HG02938 (cell line): ENCODE measurements around the gene PTCSC3.
"Not testable (repeated sequence)": the region's sequence is repeated elsewhere in the genome, so short reads cannot be mapped to it uniquely, and the experiment has no call there.

Experiments
- ATAC-seq: cut with Tn5 transposase; IDR thresholded peaks from one replicate; pipeline ENCODE4 v1.9.1; 2021; ENCODE audit warnings: mild to moderate bottlenecking, moderate library complexity; ENCODE audit not compliant: unreplicated experiment

PTCSC3 gene

GRCh38 chr14:36174767-36175424 is 1.6 kb downstream of the PTCSC3 start:
- no peak for ATAC-seq

- ATAC-seq = no peak
These were observed 3.4 kb downstream of the PTCSC3 start for GRCh38 chr14:36173161-36173560.

- ATAC-seq = no peak
These were observed 4.9 kb downstream of the PTCSC3 start for GRCh38 chr14:36171607-36172006.

GRCh38 chr14:36167431-36167830 is 9.1 kb downstream of the PTCSC3 start:
- no peak for ATAC-seq

GRCh38 chr14:36163451-36163850 is 13.1 kb downstream of the PTCSC3 start:
- no peak for ATAC-seq

GRCh38 chr14:36162267-36162666 is 14.3 kb downstream of the PTCSC3 start:
- no peak for ATAC-seq

GRCh38 chr14:36161776-36162175 is 14.7 kb downstream of the PTCSC3 start:
- no peak for ATAC-seq

- no peak for ATAC-seq
These were observed 25.2 kb downstream of the PTCSC3 start for GRCh38 chr14:36151335-36151734.

GRCh38 chr14:36134038-36134437 is 42.5 kb downstream of the PTCSC3 start:
- ATAC-seq = no peak

GRCh38 chr14:36132826-36133225 is 43.7 kb downstream of the PTCSC3 start:
- no peak for ATAC-seq

- ATAC-seq = no peak
These were observed 46.3 kb downstream of the PTCSC3 start for GRCh38 chr14:36130186-36130585.

- ATAC-seq = no peak
These were observed 47.3 kb downstream of the PTCSC3 start for GRCh38 chr14:36129181-36129580.

- no peak for ATAC-seq
These were observed 63.2 kb downstream of the PTCSC3 start for GRCh38 chr14:36113341-36113740.

GRCh38 chr14:36111822-36112583 is 64.5 kb downstream of the PTCSC3 start:
- no peak for ATAC-seq

GRCh38 chr14:36105401-36105800 is 71.1 kb downstream of the PTCSC3 start:
- no peak for ATAC-seq

GRCh38 chr14:36104258-36104657 is 72.3 kb downstream of the PTCSC3 start:
- not testable (repeated sequence) for ATAC-seq

GRCh38 chr14:36099619-36100018 is 76.9 kb downstream of the PTCSC3 start:
- ATAC-seq = no peak

GRCh38 chr14:36097356-36097755 is 79.2 kb downstream of the PTCSC3 start:
- no peak for ATAC-seq

- ATAC-seq = no peak
These were observed 80.4 kb downstream of the PTCSC3 start for GRCh38 chr14:36096090-36096489.

GRCh38 chr14:36094963-36095362 is 81.6 kb downstream of the PTCSC3 start:
- no peak for ATAC-seq

- peak; percentile 81 for ATAC-seq
These were observed 85.4 kb downstream of the PTCSC3 start for GRCh38 chr14:36091096-36091495.

GRCh38 chr14:36087411-36087810 is 89.1 kb downstream of the PTCSC3 start:
- ATAC-seq = no peak
